Upper lobe of right lung (tissue), 1 donor: ENCODE data around the gene SLBP. TPM values are rescaled to one million over a fixed set of nuclear protein-coding genes. Genes with fewer than 3 reads are reported as not detected.

Experiments
- ATAC-seq: fragments of 200-7000 bp; cut with Tn5 transposase; one replicate; pipeline ENCODE4 v1.9.1; 2020; ENCODE audit warnings: mild to moderate bottlenecking, moderate library complexity
- DNase-seq: peaks from one replicate; pipeline ENCODE4 v3.0.0-alpha.2; 2020
- H3K27ac ChIP-seq: fragments of 200-600 bp; one replicate; pipeline ENCODE4 v1.8.0; 2022
- H3K27me3 ChIP-seq: fragments of 200-600 bp; one replicate; pipeline ENCODE4 v1.8.0; 2022; ENCODE audit warnings: mild to moderate bottlenecking
- H3K36me3 ChIP-seq: fragments of 200-600 bp; one replicate; pipeline ENCODE4 v1.8.0; 2022
- H3K4me1 ChIP-seq: fragments of 200-600 bp; one replicate; pipeline ENCODE4 v1.8.0; 2022
- H3K4me3 ChIP-seq: fragments of 200-600 bp; one replicate; pipeline ENCODE4 v1.8.0; 2022; ENCODE audit warnings: mild to moderate bottlenecking
- H3K9me3 ChIP-seq: fragments of 200-600 bp; one replicate; pipeline ENCODE4 v1.8.0; 2022
- intact Hi-C: fragments of 100-400 bp; cut with DNase I; formaldehyde crosslinking; loops from one replicate; pipeline ENCODE4 v1.11.0; 2022
- total RNA-seq: library from RNA; stranded (reverse); fragmentation: NEBNext Ultra II Directional; extraction: Animal tissue kit (Norgen Biotek cat#: 25700); gene quantifications from one replicate; pipeline ENCODE4 v1.2.1, GENCODE V29; 2021
- TF ChIP-seq, protein P1 (sequence below): fragments of 200-600 bp; IDR thresholded peaks from one replicate; pipeline ENCODE4 v1.8.0; 2022; ENCODE audit warnings: antibody characterized with exemption
- donor health status: DM: no; HTN: yes; CAD: no; lungs with severe emphysema.

Gene SLBP
- total RNA-seq, 1 donor from 2014 or later, result 32.8 TPM

DNA sequence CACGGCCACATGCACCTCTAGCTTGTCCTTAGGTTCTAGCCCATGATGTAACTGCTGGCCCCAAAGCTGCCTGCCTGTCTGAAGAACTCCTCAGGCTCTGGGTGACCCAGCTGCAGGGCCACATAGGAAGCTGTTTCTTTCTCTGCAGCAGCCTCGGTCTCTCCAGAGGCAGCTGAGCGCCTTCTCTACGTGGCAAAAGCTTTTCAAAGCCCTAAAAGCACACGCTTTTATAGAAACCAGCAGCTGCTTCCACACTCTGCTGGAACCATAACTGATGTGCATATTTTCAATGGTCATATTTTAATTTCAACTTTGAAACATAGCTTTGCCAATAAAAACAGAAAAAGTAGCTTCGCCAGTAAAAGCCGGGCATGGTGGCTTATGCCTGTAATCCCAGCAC is 65.4 kb downstream of the SLBP start:
- TF ChIP-seq, protein P1, sequence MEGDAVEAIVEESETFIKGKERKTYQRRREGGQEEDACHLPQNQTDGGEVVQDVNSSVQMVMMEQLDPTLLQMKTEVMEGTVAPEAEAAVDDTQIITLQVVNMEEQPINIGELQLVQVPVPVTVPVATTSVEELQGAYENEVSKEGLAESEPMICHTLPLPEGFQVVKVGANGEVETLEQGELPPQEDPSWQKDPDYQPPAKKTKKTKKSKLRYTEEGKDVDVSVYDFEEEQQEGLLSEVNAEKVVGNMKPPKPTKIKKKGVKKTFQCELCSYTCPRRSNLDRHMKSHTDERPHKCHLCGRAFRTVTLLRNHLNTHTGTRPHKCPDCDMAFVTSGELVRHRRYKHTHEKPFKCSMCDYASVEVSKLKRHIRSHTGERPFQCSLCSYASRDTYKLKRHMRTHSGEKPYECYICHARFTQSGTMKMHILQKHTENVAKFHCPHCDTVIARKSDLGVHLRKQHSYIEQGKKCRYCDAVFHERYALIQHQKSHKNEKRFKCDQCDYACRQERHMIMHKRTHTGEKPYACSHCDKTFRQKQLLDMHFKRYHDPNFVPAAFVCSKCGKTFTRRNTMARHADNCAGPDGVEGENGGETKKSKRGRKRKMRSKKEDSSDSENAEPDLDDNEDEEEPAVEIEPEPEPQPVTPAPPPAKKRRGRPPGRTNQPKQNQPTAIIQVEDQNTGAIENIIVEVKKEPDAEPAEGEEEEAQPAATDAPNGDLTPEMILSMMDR, result no peak
- DNase-seq (no peak), ATAC-seq (no peak)
- H3K4me3 ChIP-seq, result no peak overlapping the region
- H3K9me3 ChIP-seq, result no peaks in the 10 kb centered on the region
- intact Hi-C loops, result no loop called here
- H3K36me3 ChIP-seq, result no peaks in the 10 kb centered on the region
- H3K27me3 ChIP-seq, result no peaks in the 10 kb centered on the region
- no peak overlapping the region for H3K27ac ChIP-seq
- no peaks in the 10 kb centered on the region for H3K4me1 ChIP-seq

DNA sequence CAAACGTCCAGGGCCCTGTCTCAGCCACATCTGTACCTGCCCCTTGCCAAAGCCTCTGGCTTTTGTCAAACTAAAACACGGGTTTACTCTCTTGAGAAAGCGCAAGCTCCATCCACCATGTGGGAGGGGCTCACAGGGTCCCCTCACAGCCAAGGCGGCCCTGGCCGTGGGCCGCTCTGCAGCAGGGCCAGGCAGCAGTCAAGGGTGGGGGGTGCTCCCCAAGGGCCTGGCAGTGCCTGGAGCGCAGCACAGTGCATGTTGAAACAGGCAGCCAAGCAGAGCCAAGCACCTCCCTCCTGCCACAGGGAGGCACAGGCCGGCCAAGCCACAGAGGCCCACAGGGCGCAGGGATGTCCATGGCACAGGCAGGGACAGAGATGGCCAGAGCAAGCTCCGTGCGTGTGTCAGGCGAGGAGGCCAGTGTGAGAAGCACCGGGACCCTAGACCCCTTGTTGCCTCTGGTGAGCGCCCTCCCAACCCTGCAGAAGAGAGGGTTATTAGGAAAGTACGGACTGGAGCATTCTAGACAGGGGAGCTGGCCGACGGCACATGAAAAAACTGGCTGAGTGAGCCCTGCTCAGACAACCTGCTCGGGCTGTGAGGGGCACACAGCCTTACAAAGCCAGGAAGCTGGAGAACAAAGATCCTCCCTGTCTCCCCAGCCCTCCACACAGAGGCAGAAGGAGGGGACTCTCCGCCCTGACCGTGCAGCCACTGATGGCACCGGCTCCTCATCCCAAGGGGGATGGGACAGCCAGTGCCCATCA is 67.0 kb downstream of the SLBP start:
- Histone ChIP-seq H3K4me1 (no peaks in the 10 kb centered on the region), H3K4me3 (no peak overlapping the region), H3K27me3 (no peaks in the 10 kb centered on the region), H3K36me3 (no peaks in the 10 kb centered on the region), H3K9me3 (no peaks in the 10 kb centered on the region), H3K27ac (no peak overlapping the region)
- DNase-seq (peak; percentile 68), ATAC-seq (peak; percentile 74)
- TF ChIP-seq, protein P1, result no peak
- intact Hi-C loops, result no loop called here

DNA sequence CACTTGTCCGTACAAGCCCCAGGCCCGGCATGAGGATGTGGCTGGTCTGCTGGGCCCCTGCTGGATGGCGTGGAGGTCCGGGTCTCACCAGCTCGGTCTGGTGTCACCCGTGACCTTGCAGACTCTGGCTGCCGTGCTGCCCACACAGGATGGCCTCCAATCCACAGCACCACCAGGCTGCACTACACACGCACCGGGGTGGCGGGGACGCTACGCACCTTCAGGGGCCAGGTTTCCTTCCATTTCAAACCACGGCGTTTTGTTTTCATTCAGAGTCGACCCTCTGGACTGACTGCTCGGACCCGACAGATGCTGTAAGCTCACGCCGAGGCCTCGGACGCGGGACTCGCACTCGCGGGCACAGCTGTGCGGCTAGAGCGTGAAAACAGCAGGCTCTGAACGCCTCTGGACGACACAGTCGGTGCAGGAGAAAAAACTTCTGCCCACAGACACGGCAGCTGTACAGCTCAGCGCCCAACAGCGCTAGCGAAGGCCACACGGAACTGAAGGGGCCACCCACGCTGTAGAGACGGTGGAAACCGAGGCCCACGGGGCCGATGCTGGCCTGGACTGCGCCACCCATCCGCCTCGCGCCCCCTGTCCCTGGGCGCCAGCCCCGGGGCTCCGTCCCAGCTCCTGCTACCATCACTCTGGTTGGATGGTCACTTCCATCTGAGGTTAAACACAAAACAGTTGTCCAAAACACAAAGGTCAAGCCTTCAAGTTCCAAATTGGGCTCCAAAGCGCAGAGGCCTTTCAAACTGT is 68.0 kb downstream of the SLBP start:
- no peak for ATAC-seq
- intact Hi-C loops, result no loop called here

More for the DNA sequence above, 68.0 kb downstream of the SLBP start:
- no peaks in the 10 kb centered on the region for H3K36me3 ChIP-seq
- TF ChIP-seq, protein P1, result no peak
- H3K27me3 ChIP-seq, result no peaks in the 10 kb centered on the region
- no peak overlapping the region for H3K27ac ChIP-seq
- H3K9me3 ChIP-seq, result no peaks in the 10 kb centered on the region
- H3K4me3 ChIP-seq, result no peak overlapping the region
- no peaks in the 10 kb centered on the region for H3K4me1 ChIP-seq
- DNase-seq, result no peak

Other genes starting within 250 kb of the SLBP start
- 2.8 TPM for gene FAM53A, start 28.0 kb downstream of the SLBP start, total RNA-seq
- 33.2 TPM for gene TMEM129, start 9.0 kb upstream of the SLBP start, total RNA-seq
- gene TACC3, start 9.2 kb upstream of the SLBP start, total RNA-seq, result 13.3 TPM
- 32.1 TPM for gene FGFR3, start 81.0 kb upstream of the SLBP start, total RNA-seq
- gene LETM1, start 143.8 kb upstream of the SLBP start, total RNA-seq, result 39.5 TPM
- gene NSD2, start 159.1 kb upstream of the SLBP start, total RNA-seq, result 45.2 TPM